ENCODE results near the gene GDF10. TPM values are rescaled to one million over a fixed set of nuclear protein-coding genes. Genes with fewer than 3 reads are reported as not detected.

The GDF10 gene
- total and polyA plus RNA-seq, 2 of the 8 experiments (the other 6 are each of a cell fraction or from before 2014, with no cell fraction given) = 0.19 to 0.32 TPM

GRCh38 chr10:47287805-47288204 is 12.2 kb upstream of the GDF10 start:
- Histone ChIP-seq H3K23me2 (ENCODE audit: low read depth, low read length) (no peaks in the 10 kb centered on the region), H3K4me2 (ENCODE audit: insufficient read depth in 1 of 2, low read depth in 2 of 2, low read length in 2 of 2) (no peak overlapping the region), H2BK5ac (ENCODE audit: low read depth, low read length) (no peak overlapping the region), H3K79me2 (ENCODE audit: control insufficient read depth in 1 of 2, insufficient read depth in 2 of 2, low read length in 2 of 2) (no peaks in the 10 kb centered on the region), H4K5ac (ENCODE audit: insufficient read length, low read depth, low read length) (no peak overlapping the region), H3K4ac (replicated peaks; ENCODE audit: insufficient read length, low read depth, low read length) (no peak overlapping the region), H3K14ac (ENCODE audit: insufficient read length) (no peak overlapping the region), H3K27ac (ENCODE audit: low read depth, low read length) (no peak overlapping the region), H3K56ac (replicated peaks; ENCODE audit: insufficient read length, low read depth, low read length) (no peak overlapping the region), H3K27me3 (replicated peaks in 1 of 4; ENCODE audit: control insufficient read depth in 3 of 4, extremely low read depth in 1 of 4, insufficient read depth in 3 of 4, low read length in 3 of 4) (no peaks in the 10 kb centered on the region), H2BK20ac (ENCODE audit: low read length) (no peak overlapping the region), H2BK12ac (ENCODE audit: low read depth, low read length) (no peak overlapping the region), H2BK120ac (replicated peaks; ENCODE audit: low read depth, low read length) (no peak overlapping the region), H3K9me3 (ENCODE audit: insufficient read depth in 2 of 2, low read depth in 1 of 2, low read length in 1 of 2) (no peaks in the 10 kb centered on the region), H3K9ac (replicated peaks in 1 of 4; ENCODE audit: extremely low read depth in 1 of 4, low read depth in 3 of 4, low read length in 3 of 4) (no peak overlapping the region), H3K18ac (ENCODE audit: extremely low read depth, low read length) (no peak overlapping the region), H4K8ac (ENCODE audit: extremely low read depth, insufficient read depth, low read length) (no peak overlapping the region), H2AK5ac (ENCODE audit: low read depth, low read length) (no peak overlapping the region), H2BK15ac (ENCODE audit: low read length) (no peak overlapping the region), H3K36me3 (ENCODE audit: control insufficient read depth in 2 of 4, insufficient read depth in 4 of 4, low read length in 3 of 4) (no peaks in the 10 kb centered on the region), H3K79me1 (ENCODE audit: low read depth, low read length) (no peaks in the 10 kb centered on the region), H3K23ac (ENCODE audit: insufficient read length) (no peak overlapping the region), H3K4me1 (replicated peaks in 1 of 4; ENCODE audit: control insufficient read depth in 3 of 4, insufficient read depth in 4 of 4, low read length in 3 of 4) (no peaks in the 10 kb centered on the region), H3K4me3 (ENCODE audit: extremely low read depth in 1 of 4, insufficient read depth in 2 of 4, low read depth in 3 of 4, low read length in 4 of 4) (no peak overlapping the region), H2AFZ (ENCODE audit: low read length) (no peak overlapping the region), H4K91ac (replicated peaks; ENCODE audit: insufficient read length, low read length) (no peak overlapping the region), H4K20me1 (replicated peaks in 1 of 2; ENCODE audit: control insufficient read depth in 1 of 2, insufficient read depth in 2 of 2, low read length in 2 of 2) (no peaks in the 10 kb centered on the region)
- ChIA-PET POLR2A (ENCODE audit: partially characterized antibody) (no interaction called here), CTCF (ENCODE audit: partially characterized antibody) (interaction anchor here (1.3 to 3.3 kb wide), 4 partner anchors 9 to 240 kb away, joined by 3 to 13 read pairs (median 4); no protein-coding TSS in a partner anchor)
- no peak for TF ChIP-seq JUND (IDR thresholded peaks at IDR 0.05; ENCODE audit: low read length)
- TF ChIP-seq SIN3A (conservative IDR thresholded peaks at IDR 0.05 in 1 of 2, IDR thresholded peaks at IDR 0.05 in 1 of 2; ENCODE audit: low read depth in 1 of 2, low read length in 2 of 2) = no peak
- no peak for TF ChIP-seq KDM4A (IDR thresholded peaks at IDR 0.05; ENCODE audit: low read depth, low read length, severe bottlenecking)
- TF ChIP-seq JUN (IDR thresholded peaks at IDR 0.05; ENCODE audit: low read depth, low read length) = no peak
- no peak for TF ChIP-seq RAD21 (IDR thresholded peaks at IDR 0.05 in 1 of 2, conservative IDR thresholded peaks at IDR 0.05 in 1 of 2; ENCODE audit: low read depth in 2 of 2, low read length in 2 of 2)
- FAIRE-seq (no peak), DNase-seq (ENCODE audit: low read depth in 1 of 2, low spot score in 2 of 2) (no peak)
- WGBS, 2 experiments (ENCODE audit: extremely low coverage in 1 of 2, insufficient coverage in 1 of 2, insufficient read length in 1 of 2, insufficient replicate concordance in 2 of 2, low coverage in 1 of 2, low lambda C conversion rate in 2 of 2, missing lambda C conversion rate in 1 of 2) = 92% methylated on average over 6 of the region's 6 CpGs; no CpG with 5 or more reads in 1 of the 2 experiments
